IPS-15b (cell line): ENCODE measurements around the gene SYN1.
"Not testable (repeated sequence)": the region's sequence is repeated elsewhere in the genome, so short reads cannot be mapped to it uniquely, and the experiment has no call there.

Experiments
- H3K27me3 ChIP-seq: one replicate; pipeline ENCODE4 v1.6.1; 2013; ENCODE audit warnings: low read length; ENCODE audit not compliant: control insufficient read depth, insufficient read depth
- H3K36me3 ChIP-seq: one replicate; pipeline ENCODE4 v1.6.1; 2013; ENCODE audit warnings: low read length; ENCODE audit not compliant: control insufficient read depth, insufficient read depth
- H3K4me1 ChIP-seq: one replicate; pipeline ENCODE4 v1.6.1; 2013; ENCODE audit warnings: mild to moderate bottlenecking, low read length; ENCODE audit not compliant: control insufficient read depth, insufficient read depth
- H3K4me3 ChIP-seq: one replicate; pipeline ENCODE4 v1.5.1; 2013; ENCODE audit warnings: low read depth, low read length
- H3K9ac ChIP-seq: one replicate; pipeline ENCODE4 v1.6.1; 2013; ENCODE audit warnings: low read depth, mild to moderate bottlenecking, low read length
- H3K9me3 ChIP-seq: one replicate; pipeline ENCODE4 v1.6.1; 2013; ENCODE audit warnings: mild to moderate bottlenecking, low read length; ENCODE audit not compliant: control insufficient read depth, insufficient read depth

Gene SYN1

GRCh38 chrX:47619486-47620302 is at the start of gene SYN1:
TSS of gene SYN1 (minus strand) at chrX:47619857. CDS start at chrX:47619728, 129 bp downstream.
- Histone ChIP-seq H3K27me3 (peaks cover 10% of the 10 kb centered on the region), H3K4me1 (no peaks in the 10 kb centered on the region), H3K9ac (no peak within 1 kb of the TSS), H3K9me3 (peaks cover 2% of the 10 kb centered on the region), H3K4me3 (peak within 1 kb of the TSS; percentile 49), H3K36me3 (no peaks in the 10 kb centered on the region)

GRCh38 chrX:47665797-47666196 is 46.1 kb upstream of the SYN1 start:
- not testable (repeated sequence) for H3K36me3 ChIP-seq, H3K4me1 ChIP-seq, H3K9ac ChIP-seq, H3K4me3 ChIP-seq, H3K9me3 ChIP-seq, H3K27me3 ChIP-seq

DNA sequence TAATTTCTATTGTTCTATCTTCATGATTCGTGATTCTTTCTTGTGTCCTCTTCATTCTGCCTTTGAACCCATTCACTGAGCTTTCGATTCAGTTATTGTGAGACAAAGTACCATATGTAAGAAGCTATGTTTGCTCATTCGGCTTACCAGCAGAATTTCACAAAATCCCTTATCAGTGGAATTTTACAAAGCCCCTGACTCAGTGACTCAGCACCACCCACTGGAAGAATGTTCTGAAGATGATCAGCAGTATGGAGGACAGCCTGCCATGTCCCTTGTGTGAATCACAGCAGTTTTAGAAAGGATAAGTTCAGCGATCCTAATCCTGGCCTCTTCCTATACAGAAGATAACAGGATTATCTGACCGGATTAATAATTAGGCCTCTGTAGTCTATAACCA is 45.1 kb upstream of the SYN1 start:
- no peak overlapping the region for H3K9ac ChIP-seq
- H3K4me1 ChIP-seq = no peaks in the 10 kb centered on the region

DNA sequence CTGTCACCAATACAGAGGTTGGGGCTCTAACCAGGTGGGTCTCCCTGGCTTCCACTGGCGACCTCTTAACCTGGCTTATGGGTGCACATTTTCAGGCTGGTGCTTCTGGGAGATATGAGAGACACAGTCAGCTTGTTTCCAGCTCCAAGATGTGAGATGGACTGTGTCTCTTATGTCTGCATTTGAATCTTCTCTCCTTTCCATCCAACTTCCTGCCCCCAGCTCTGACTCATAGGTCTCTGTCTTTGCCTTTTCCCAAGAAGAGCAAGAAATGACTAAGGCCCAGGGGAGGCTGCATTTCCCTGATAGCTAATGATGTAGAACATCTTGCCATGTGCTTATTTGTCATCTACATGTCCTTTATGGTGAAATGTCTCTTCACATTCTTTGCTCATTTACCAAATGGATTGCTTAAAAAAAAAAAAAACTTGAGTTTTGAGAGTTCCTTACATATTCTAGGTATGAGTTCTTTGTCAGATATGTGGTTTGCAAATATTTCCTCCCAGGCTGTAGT is 42.5 kb upstream of the SYN1 start:
- Histone ChIP-seq H3K9ac (no peak overlapping the region), H3K27me3 (no peaks in the 10 kb centered on the region), H3K4me1 (no peaks in the 10 kb centered on the region), H3K4me3 (no peak overlapping the region), H3K36me3 (no peaks in the 10 kb centered on the region), H3K9me3 (no peaks in the 10 kb centered on the region)

More for the DNA sequence above, 45.1 kb upstream of the SYN1 start:
- Histone ChIP-seq H3K27me3 (no peaks in the 10 kb centered on the region), H3K36me3 (no peaks in the 10 kb centered on the region), H3K4me3 (no peak overlapping the region), H3K9me3 (no peaks in the 10 kb centered on the region)

GRCh38 chrX:47661539-47661938 is 41.9 kb upstream of the SYN1 start:
- Histone ChIP-seq H3K4me3 (no peak overlapping the region), H3K9ac (no peak overlapping the region), H3K27me3 (no peaks in the 10 kb centered on the region), H3K9me3 (no peaks in the 10 kb centered on the region), H3K4me1 (no peaks in the 10 kb centered on the region), H3K36me3 (peaks cover 7% of the 10 kb centered on the region)

DNA sequence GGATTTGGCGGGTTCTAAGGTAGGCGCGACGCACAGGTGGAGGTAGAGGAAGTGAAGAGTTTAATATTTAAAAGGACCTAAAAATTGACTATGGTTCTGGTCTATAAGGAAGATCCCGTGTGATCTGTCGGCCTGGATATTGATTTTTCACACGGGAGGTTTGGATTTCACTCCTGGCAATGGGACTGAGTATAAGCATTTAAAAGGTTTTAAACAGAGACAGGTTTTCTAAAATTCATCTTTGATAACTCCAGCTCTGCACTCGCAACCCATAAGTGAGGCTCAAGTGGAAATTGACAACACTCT is 39.7 kb upstream of the SYN1 start:
- H3K36me3 ChIP-seq = peaks cover 10% of the 10 kb centered on the region
- no peak overlapping the region for H3K9ac ChIP-seq
- no peaks in the 10 kb centered on the region for H3K9me3 ChIP-seq
- H3K4me1 ChIP-seq = no peaks in the 10 kb centered on the region
- H3K27me3 ChIP-seq = no peaks in the 10 kb centered on the region
- peak overlapping the region; percentile 87 for H3K4me3 ChIP-seq

GRCh38 chrX:47658684-47659420 is 39.2 kb upstream of the SYN1 start, which contains the start of gene UXT:
TSS of gene UXT (minus strand) at chrX:47659180. CDS start at chrX:47658927, 253 bp downstream.
- Histone ChIP-seq H3K4me3 (peak within 1 kb of the TSS; percentile 87), H3K9ac (peak within 1 kb of the TSS; percentile 87), H3K27me3 (no peaks in the 10 kb centered on the region), H3K4me1 (no peaks in the 10 kb centered on the region), H3K36me3 (peaks cover 10% of the 10 kb centered on the region), H3K9me3 (no peaks in the 10 kb centered on the region)

DNA sequence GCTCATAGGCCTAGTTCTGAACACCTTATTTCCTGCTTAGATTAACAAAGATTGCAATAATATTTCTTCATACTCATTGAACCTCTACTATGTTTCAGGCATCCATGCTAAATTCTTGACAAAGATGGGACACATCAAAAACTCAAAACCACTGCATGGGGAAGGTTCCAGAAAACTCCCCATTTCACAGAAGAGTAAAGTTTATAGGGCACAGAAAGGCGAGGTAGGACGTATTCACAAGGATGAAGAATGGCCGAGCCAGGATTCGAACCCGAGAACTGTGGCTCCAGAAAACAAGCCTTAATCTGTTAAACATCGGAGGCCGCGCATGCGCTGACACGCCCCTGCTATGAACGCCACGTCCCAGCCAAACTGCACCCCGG is 38.6 kb upstream of the SYN1 start:
- no peak overlapping the region for H3K9ac ChIP-seq
- H3K9me3 ChIP-seq = no peaks in the 10 kb centered on the region

DNA sequence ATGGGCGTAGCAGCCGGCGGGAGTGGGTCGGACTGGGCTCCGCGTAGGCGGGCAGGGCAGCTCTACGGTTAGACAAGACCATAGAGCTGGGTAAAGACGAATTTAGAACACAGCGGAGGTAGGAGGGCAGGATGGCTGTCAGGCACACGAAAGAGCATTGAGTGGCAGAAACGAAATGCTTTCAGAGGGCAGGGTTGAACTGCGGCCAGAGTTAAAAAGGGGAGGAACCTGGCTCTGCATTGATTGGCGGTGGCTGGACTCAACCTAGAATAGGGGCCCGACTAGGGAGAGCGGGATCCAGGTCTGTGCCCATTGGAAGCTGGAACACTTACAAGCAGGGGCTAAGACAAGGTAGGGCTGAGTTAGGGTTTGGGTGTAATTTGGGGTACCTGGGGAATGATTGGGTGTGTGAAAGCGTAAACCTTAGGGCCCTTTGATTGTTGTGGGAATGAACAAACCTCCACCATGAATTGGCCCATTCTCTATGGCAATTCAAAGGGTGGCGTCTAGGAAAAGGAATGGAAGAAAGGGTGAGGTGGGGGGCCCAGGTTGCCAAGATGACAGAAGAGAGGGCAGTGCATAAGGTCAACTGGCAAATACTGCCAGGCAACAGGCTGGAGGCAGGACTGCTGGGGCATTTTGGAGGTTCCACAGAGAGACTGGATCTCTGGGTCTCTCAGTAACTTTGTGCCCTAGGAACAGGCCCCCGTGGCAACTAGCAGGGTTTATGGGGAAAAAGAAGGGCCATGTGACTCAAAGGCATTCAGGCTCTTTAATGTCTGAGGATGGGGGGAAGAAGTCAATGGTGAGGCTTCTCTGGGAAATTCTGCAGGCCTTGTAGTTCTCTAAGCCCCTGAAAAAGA is 31.6 kb upstream of the SYN1 start:
- H3K9ac ChIP-seq = no peak overlapping the region
- peaks cover 2% of the 10 kb centered on the region for H3K36me3 ChIP-seq
- H3K4me1 ChIP-seq = no peaks in the 10 kb centered on the region
- H3K9me3 ChIP-seq = no peaks in the 10 kb centered on the region
- H3K27me3 ChIP-seq = no peaks in the 10 kb centered on the region
- peak overlapping the region; percentile 48 for H3K4me3 ChIP-seq

More for the DNA sequence above, 38.6 kb upstream of the SYN1 start:
- Histone ChIP-seq H3K4me1 (no peaks in the 10 kb centered on the region), H3K4me3 (peak overlapping the region; percentile 87), H3K27me3 (no peaks in the 10 kb centered on the region), H3K36me3 (peaks cover 10% of the 10 kb centered on the region)

DNA sequence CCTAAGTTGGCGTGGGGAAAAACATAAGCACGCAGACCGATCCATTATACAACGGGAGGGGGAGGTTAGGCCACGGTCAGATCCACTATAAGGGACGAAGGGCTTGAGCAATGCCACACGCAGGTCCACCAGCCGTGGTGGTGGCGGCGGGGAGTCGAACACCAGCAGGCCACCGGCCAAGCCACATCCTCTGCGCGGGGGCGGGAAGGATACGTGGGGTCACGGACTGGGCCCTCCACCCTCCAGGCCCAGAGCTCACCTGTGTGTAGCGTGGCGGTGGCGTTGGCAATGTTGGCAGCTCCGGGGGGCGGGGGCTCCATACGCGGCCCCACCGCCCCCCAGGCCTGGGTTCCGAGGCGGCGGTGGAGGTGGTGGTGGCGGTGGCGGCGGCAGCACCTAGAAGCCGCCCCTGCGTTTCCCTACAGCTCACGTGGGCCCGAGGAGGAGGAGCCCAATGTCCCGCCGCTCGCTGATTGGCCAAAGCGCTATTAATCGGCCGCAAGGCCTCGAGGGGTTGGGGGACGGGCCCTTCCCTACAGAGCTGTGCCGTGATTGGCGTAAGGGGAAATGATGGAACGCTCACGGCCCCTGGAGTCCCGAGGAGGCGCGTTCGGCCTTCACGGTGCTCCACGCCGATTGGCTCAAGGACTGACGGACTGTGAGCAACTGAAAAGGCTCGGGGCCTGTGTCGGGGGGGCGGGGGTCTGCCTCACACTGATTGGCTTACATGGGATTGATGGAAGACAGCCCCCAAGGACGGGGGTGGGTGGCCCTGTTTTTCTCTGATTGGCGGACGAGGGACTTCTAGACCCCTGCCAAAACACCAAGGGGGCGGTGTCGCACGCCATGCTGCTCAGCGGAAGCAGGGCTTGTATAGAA is 30.7 kb upstream of the SYN1 start, which contains the start of gene ELK1:
Gene ELK1, minus strand, starts transcription at position 400 of the 879 bp plus-strand sequence. CDS start 9,122 bp downstream, outside the sequence.
- Histone ChIP-seq H3K27me3 (no peaks in the 10 kb centered on the region), H3K4me1 (no peaks in the 10 kb centered on the region), H3K9me3 (no peaks in the 10 kb centered on the region), H3K36me3 (no peaks in the 10 kb centered on the region), H3K9ac (no peak within 1 kb of the TSS), H3K4me3 (peak within 1 kb of the TSS; percentile 70)
